Measurements from ENCODE around the gene MAD1L1. TPM values are rescaled to one million over a fixed set of nuclear protein-coding genes. Genes with fewer than 3 reads are reported as not detected.

Gene MAD1L1
- total and polyA plus RNA-seq, 2 donors (not counting 3 experiments of a cell fraction or from before 2014, with no cell fraction given): 34.1 to 42.3 TPM

- H3K79me2 ChIP-seq (ENCODE audit: control insufficient read depth, insufficient read depth, low read length): no peaks in the 10 kb centered on the region
- H3K9me3 ChIP-seq (replicated peaks; ENCODE audit: control insufficient read depth, insufficient read depth, low read length): no peaks in the 10 kb centered on the region
- no peak for TF ChIP-seq EZH2 (IDR thresholded peaks at IDR 0.05; ENCODE audit: borderline replicate concordance, low read depth, low read length, severe bottlenecking)
- TF ChIP-seq MAX (IDR thresholded peaks at IDR 0.05; ENCODE audit: insufficient read depth, insufficient read length): no peak
- TF ChIP-seq POLR2AphosphoS5 (IDR thresholded peaks at IDR 0.05; ENCODE audit: insufficient read depth, low read depth, low read length): no peak
- TF ChIP-seq JUN (IDR thresholded peaks at IDR 0.05; ENCODE audit: borderline replicate concordance, insufficient read depth, insufficient read length, low read depth): no peak
- TF ChIP-seq CTCF (IDR thresholded peaks at IDR 0.05; ENCODE audit: extremely low read depth in 1 of 2, insufficient read depth in 1 of 2, low read depth in 1 of 2, low read length in 2 of 2): no peak
- TF ChIP-seq MYC (IDR thresholded peaks at IDR 0.05; ENCODE audit: low read depth, low read length): no peak
- TF ChIP-seq GATA2 (IDR thresholded peaks at IDR 0.05; ENCODE audit: insufficient read depth, insufficient read length, low read depth, low read length): no peak
- TF ChIP-seq POLR2A (IDR thresholded peaks at IDR 0.05; ENCODE audit: low read depth, low read length): no peak
- no peak for TF ChIP-seq FOS (IDR thresholded peaks at IDR 0.05; ENCODE audit: borderline replicate concordance, insufficient read depth, low read length)
- POLR2A ChIA-PET: no interaction called here
- H3K9me1 ChIP-seq (replicated peaks; ENCODE audit: control insufficient read depth, extremely low read depth, insufficient read depth, low read length): no peaks in the 10 kb centered on the region
- no peak for DNase-seq (ENCODE audit: low read depth, low spot score)
- dilution Hi-C loops (cut with MboI; ENCODE audit: extremely low pct_ligation_motif_present, low sequenced_read_pairs): no loop called here
- BruUV-seq (replicated peaks): no TSS peak
- intact Hi-C loops (cut with micrococcal nuclease): no loop called here
- H3K27ac ChIP-seq (ENCODE audit: insufficient read depth, low read depth, low read length): no peak overlapping the region
- no peaks in the 10 kb centered on the region for H4K20me1 ChIP-seq (replicated peaks; ENCODE audit: control insufficient read depth, extremely low read depth, insufficient read depth, low read length)
- no peak overlapping the region for H2AFZ ChIP-seq (ENCODE audit: low read depth, low read length)
- CTCF ChIA-PET: interaction anchor here (0.9 kb wide), 1 partner anchor 11 kb away, joined by 3 read pairs; no protein-coding TSS in a partner anchor
- H3K4me3 ChIP-seq (replicated peaks in 1 of 3; ENCODE audit: insufficient read depth in 1 of 3, low read depth in 1 of 3, low read length in 3 of 3): no peak overlapping the region
- no peak overlapping the region for H3K9ac ChIP-seq (replicated peaks; ENCODE audit: extremely low read depth, insufficient read depth, low read length)
- FAIRE-seq: no peak
- H3K4me1 ChIP-seq (ENCODE audit: control insufficient read depth, extremely low read depth, insufficient read depth, low read length): no peaks in the 10 kb centered on the region
- H3K4me2 ChIP-seq (ENCODE audit: insufficient read depth, low read length): no peak overlapping the region
- peaks cover 0 to 4% of the 10 kb centered on the region in 2 experiments for H3K36me3 ChIP-seq (ENCODE audit: control insufficient read depth in 2 of 2, extremely low read depth in 1 of 2, insufficient read depth in 2 of 2, low read length in 2 of 2)
- no peaks in the 10 kb centered on the region for H3K27me3 ChIP-seq (ENCODE audit: control insufficient read depth in 2 of 2, insufficient read depth in 2 of 2, low read length in 2 of 2)
Observed at GRCh38 chr7:2071133-2071832, 161.5 kb downstream of the MAD1L1 start.
